HCT116 (cell line): ENCODE data around the gene GPR37L1.
A peak's percentile ranks its signal among the peaks of the same experiment; 100 is the strongest.

Experiments used
- CEBPB ChIP-seq: IDR thresholded peaks from 2 replicates; pipeline ENCODE4 v1.6.1; 2012; ENCODE audit warnings: low read depth
- ELF1 ChIP-seq: IDR thresholded peaks from 2 replicates; pipeline ENCODE4 v1.6.1; 2012; ENCODE audit warnings: low read depth, borderline replicate concordance
- EZH2 ChIP-seq: fragments of 200-600 bp; sonication (generic); IDR thresholded peaks from 2 replicates; pipeline ENCODE4 v1.6.1; 2017; ENCODE audit warnings: antibody characterized with exemption, mixed run types
- POLR2A ChIP-seq: IDR thresholded peaks from 2 replicates; pipeline ENCODE4 v1.7.0; 2011; ENCODE audit warnings: borderline replicate concordance; ENCODE audit not compliant: insufficient read depth, insufficient read length; ENCODE audit errors: extremely low read depth
- POLR2AphosphoS5 ChIP-seq: IDR thresholded peaks from 2 replicates; pipeline ENCODE4 v1.6.1; 2011; ENCODE audit warnings: mild to moderate bottlenecking, low read depth, low read length, moderate library complexity
- SIN3A ChIP-seq: IDR thresholded peaks from 2 replicates; pipeline ENCODE4 v1.6.1; 2012; ENCODE audit warnings: low read depth
- YY1 ChIP-seq: IDR thresholded peaks from 2 replicates; pipeline ENCODE4 v1.6.1; 2011; ENCODE audit warnings: low read length, low read depth, moderate library complexity, mild to moderate bottlenecking; ENCODE audit not compliant: insufficient replicate concordance; ENCODE audit errors: extremely low read depth
- TF ChIP-seq, protein P1 (sequence below), 3 experiments: fragments of 200-600 bp in 1 of 3; sonication (generic) in 1 of 3; IDR thresholded peaks in 2 of 3; conservative IDR thresholded peaks in 1 of 3; 2 replicates each; pipeline ENCODE4 v1.5.1; 2012 to 2017; ENCODE audit warnings: low read depth in 2 of 3, low read length in 2 of 3, antibody characterized with exemption in 1 of 3, borderline replicate concordance in 1 of 3, control low read depth in 1 of 3, mild to moderate bottlenecking in 1 of 3, mixed read lengths in 1 of 3, mixed run types in 1 of 3, moderate library complexity in 1 of 3; ENCODE audit not compliant: insufficient read depth in 1 of 3
- TF ChIP-seq, protein P2 (sequence below): IDR thresholded peaks from 2 replicates; pipeline ENCODE4 v1.6.1; 2012; ENCODE audit warnings: low read depth
- TF ChIP-seq, protein P3 (sequence below): IDR thresholded peaks from 2 replicates; pipeline ENCODE4 v1.6.1; 2011; ENCODE audit warnings: mild to moderate bottlenecking, low read length, moderate library complexity; ENCODE audit not compliant: insufficient replicate concordance; ENCODE audit errors: extremely low read depth

DNA sequence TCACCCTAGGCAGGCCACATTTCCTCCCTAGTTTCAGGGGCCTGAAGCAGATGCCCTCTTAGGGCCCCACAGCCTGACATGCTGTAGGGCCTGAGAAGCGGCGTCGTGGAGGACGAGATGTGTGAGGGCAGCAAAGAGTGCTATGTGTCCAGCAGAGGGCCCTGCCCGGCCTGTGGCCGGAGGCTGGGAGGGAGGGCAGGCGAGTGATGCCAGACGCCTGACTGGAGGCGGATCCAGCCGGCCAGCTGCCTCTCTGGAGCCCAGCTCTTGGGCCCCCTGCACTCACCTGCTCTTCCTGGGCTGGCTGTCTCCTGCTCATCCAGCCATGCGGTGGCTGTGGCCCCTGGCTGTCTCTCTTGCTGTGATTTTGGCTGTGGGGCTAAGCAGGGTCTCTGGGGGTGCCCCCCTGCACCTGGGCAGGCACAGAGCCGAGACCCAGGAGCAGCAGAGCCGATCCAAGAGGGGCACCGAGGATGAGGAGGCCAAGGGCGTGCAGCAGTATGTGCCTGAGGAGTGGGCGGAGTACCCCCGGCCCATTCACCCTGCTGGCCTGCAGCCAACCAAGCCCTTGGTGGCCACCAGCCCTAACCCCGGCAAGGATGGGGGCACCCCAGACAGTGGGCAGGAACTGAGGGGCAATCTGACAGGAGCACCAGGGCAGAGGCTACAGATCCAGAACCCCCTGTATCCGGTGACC is at the start of gene GPR37L1:
- no peak for TF ChIP-seq POLR2A
- no peak for TF ChIP-seq YY1
- TF ChIP-seq SIN3A, result no peak
- no peak for TF ChIP-seq POLR2AphosphoS5
- TF ChIP-seq, protein P1, sequence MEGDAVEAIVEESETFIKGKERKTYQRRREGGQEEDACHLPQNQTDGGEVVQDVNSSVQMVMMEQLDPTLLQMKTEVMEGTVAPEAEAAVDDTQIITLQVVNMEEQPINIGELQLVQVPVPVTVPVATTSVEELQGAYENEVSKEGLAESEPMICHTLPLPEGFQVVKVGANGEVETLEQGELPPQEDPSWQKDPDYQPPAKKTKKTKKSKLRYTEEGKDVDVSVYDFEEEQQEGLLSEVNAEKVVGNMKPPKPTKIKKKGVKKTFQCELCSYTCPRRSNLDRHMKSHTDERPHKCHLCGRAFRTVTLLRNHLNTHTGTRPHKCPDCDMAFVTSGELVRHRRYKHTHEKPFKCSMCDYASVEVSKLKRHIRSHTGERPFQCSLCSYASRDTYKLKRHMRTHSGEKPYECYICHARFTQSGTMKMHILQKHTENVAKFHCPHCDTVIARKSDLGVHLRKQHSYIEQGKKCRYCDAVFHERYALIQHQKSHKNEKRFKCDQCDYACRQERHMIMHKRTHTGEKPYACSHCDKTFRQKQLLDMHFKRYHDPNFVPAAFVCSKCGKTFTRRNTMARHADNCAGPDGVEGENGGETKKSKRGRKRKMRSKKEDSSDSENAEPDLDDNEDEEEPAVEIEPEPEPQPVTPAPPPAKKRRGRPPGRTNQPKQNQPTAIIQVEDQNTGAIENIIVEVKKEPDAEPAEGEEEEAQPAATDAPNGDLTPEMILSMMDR (IDR thresholded peaks at IDR 0.05 in 2 of 3, conservative IDR thresholded peaks at IDR 0.05 in 1 of 3; ENCODE audit: borderline replicate concordance in 1 of 3, insufficient read depth in 1 of 3, low read depth in 2 of 3, low read length in 2 of 3), result peak; percentile 52 to 67 (median 66); a peak in 5 of 6 replicates
- TF ChIP-seq, protein P2, sequence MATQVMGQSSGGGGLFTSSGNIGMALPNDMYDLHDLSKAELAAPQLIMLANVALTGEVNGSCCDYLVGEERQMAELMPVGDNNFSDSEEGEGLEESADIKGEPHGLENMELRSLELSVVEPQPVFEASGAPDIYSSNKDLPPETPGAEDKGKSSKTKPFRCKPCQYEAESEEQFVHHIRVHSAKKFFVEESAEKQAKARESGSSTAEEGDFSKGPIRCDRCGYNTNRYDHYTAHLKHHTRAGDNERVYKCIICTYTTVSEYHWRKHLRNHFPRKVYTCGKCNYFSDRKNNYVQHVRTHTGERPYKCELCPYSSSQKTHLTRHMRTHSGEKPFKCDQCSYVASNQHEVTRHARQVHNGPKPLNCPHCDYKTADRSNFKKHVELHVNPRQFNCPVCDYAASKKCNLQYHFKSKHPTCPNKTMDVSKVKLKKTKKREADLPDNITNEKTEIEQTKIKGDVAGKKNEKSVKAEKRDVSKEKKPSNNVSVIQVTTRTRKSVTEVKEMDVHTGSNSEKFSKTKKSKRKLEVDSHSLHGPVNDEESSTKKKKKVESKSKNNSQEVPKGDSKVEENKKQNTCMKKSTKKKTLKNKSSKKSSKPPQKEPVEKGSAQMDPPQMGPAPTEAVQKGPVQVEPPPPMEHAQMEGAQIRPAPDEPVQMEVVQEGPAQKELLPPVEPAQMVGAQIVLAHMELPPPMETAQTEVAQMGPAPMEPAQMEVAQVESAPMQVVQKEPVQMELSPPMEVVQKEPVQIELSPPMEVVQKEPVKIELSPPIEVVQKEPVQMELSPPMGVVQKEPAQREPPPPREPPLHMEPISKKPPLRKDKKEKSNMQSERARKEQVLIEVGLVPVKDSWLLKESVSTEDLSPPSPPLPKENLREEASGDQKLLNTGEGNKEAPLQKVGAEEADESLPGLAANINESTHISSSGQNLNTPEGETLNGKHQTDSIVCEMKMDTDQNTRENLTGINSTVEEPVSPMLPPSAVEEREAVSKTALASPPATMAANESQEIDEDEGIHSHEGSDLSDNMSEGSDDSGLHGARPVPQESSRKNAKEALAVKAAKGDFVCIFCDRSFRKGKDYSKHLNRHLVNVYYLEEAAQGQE, result no peak
- TF ChIP-seq, protein P3, sequence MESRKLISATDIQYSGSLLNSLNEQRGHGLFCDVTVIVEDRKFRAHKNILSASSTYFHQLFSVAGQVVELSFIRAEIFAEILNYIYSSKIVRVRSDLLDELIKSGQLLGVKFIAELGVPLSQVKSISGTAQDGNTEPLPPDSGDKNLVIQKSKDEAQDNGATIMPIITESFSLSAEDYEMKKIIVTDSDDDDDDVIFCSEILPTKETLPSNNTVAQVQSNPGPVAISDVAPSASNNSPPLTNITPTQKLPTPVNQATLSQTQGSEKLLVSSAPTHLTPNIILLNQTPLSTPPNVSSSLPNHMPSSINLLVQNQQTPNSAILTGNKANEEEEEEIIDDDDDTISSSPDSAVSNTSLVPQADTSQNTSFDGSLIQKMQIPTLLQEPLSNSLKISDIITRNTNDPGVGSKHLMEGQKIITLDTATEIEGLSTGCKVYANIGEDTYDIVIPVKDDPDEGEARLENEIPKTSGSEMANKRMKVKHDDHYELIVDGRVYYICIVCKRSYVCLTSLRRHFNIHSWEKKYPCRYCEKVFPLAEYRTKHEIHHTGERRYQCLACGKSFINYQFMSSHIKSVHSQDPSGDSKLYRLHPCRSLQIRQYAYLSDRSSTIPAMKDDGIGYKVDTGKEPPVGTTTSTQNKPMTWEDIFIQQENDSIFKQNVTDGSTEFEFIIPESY, result no peak
- TF ChIP-seq ELF1, result no peak
- TF ChIP-seq EZH2, result no peak
- TF ChIP-seq CEBPB, result no peak
